RWPE2 (cell line): ENCODE data around the gene ASB11.

Experiments used
- ATAC-seq: fragments of 200-7000 bp; cut with Tn5 transposase; 3 replicates; pipeline ENCODE4 v1.9.1; 2021; ENCODE audit warnings: low read depth
- DNase-seq: peaks from one replicate; pipeline ENCODE4 v3.0.0-alpha.2; 2020; ENCODE audit warnings: low spot score
- H3K27ac ChIP-seq: fragments of 450-650 bp; 2 replicates; pipeline ENCODE4 v1.5.1; 2017; ENCODE audit warnings: mild to moderate bottlenecking; ENCODE audit not compliant: poor library complexity, severe bottlenecking
- H3K27me3 ChIP-seq: fragments of 250-450 bp; sonication (Bioruptor Pico); 2 replicates; pipeline ENCODE4 v1.5.1; 2021; ENCODE audit warnings: mild to moderate bottlenecking, moderate library complexity; ENCODE audit not compliant: insufficient read depth, poor library complexity, severe bottlenecking
- H3K36me3 ChIP-seq: fragments of 250-450 bp; sonication (Bioruptor Pico); 2 replicates; pipeline ENCODE4 v1.5.1; 2020; ENCODE audit warnings: low read depth, mild to moderate bottlenecking, moderate library complexity
- H3K4me1 ChIP-seq: fragments of 250-450 bp; sonication (Bioruptor Pico); 2 replicates; pipeline ENCODE4 v1.5.1; 2021; ENCODE audit warnings: mild to moderate bottlenecking, moderate library complexity; ENCODE audit not compliant: insufficient read depth, poor library complexity, severe bottlenecking
- H3K4me3 ChIP-seq: fragments of 250-450 bp; sonication (Bioruptor Pico); 2 replicates; pipeline ENCODE4 v1.5.1; 2021; ENCODE audit warnings: mild to moderate bottlenecking, moderate library complexity; ENCODE audit not compliant: severe bottlenecking
- H3K9me3 ChIP-seq: fragments of 250-450 bp; sonication (Bioruptor Pico); 2 replicates; pipeline ENCODE4 v1.5.1; 2021; ENCODE audit warnings: mild to moderate bottlenecking, moderate library complexity; ENCODE audit not compliant: severe bottlenecking
- CTCF ChIP-seq: fragments of 450-650 bp; IDR thresholded peaks from one replicate; pipeline ENCODE4 v1.5.1; 2017; ENCODE audit warnings: mild to moderate bottlenecking, moderate library complexity; ENCODE audit not compliant: poor library complexity, severe bottlenecking

The ASB11 gene

GRCh38 chrX:15269618-15270521 lies 45.6 kb downstream of the ASB11 start, which contains the start of gene ASB9:
Gene ASB9 (minus strand): TSS chrX:15270083. CDS start chrX:15269874, 209 bp downstream.
- Histone ChIP-seq H3K27me3 (no peaks in the 10 kb centered on the region), H3K9me3 (no peaks in the 10 kb centered on the region), H3K4me3 (no peak within 1 kb of the TSS), H3K27ac (peak within 1 kb of the TSS; percentile 81), H3K36me3 (no peaks in the 10 kb centered on the region), H3K4me1 (peaks cover 10% of the 10 kb centered on the region)
- no peak for TF ChIP-seq CTCF
- DNase-seq (peak; percentile 77), ATAC-seq (peak; percentile 95)

- Histone ChIP-seq H3K9me3 (no peaks in the 10 kb centered on the region), H3K27me3 (no peaks in the 10 kb centered on the region), H3K36me3 (no peaks in the 10 kb centered on the region), H3K27ac (peak overlapping the region; percentile 81), H3K4me1 (peaks cover 10% of the 10 kb centered on the region), H3K4me3 (no peak overlapping the region)
- no peak for TF ChIP-seq CTCF
- ATAC-seq (peak; percentile 55), DNase-seq (no peak)
Observed at GRCh38 chrX:15269120-15269519, 46.3 kb downstream of the ASB11 start.

- no peaks in the 10 kb centered on the region for H3K36me3 ChIP-seq
- ATAC-seq (no peak), DNase-seq (no peak)
- no peaks in the 10 kb centered on the region for H3K9me3 ChIP-seq
- H3K27me3 ChIP-seq, result no peaks in the 10 kb centered on the region
- no peak overlapping the region for H3K27ac ChIP-seq
- no peaks in the 10 kb centered on the region for H3K4me1 ChIP-seq
- no peak overlapping the region for H3K4me3 ChIP-seq
- no peak for TF ChIP-seq CTCF
Observed at GRCh38 chrX:15254852-15255251, 60.6 kb downstream of the ASB11 start.

- H3K36me3 ChIP-seq, result no peaks in the 10 kb centered on the region
- no peak for TF ChIP-seq CTCF
- H3K27me3 ChIP-seq, result no peaks in the 10 kb centered on the region
- H3K27ac ChIP-seq, result no peak overlapping the region
- no peaks in the 10 kb centered on the region for H3K4me1 ChIP-seq
- H3K9me3 ChIP-seq, result no peaks in the 10 kb centered on the region
- ATAC-seq, result no peak
- no peak overlapping the region for H3K4me3 ChIP-seq
- no peak for DNase-seq
Observed at GRCh38 chrX:15245896-15246295, 69.5 kb downstream of the ASB11 start.

- Histone ChIP-seq H3K36me3 (no peaks in the 10 kb centered on the region), H3K4me1 (no peaks in the 10 kb centered on the region), H3K27ac (no peak overlapping the region), H3K4me3 (no peak overlapping the region), H3K9me3 (no peaks in the 10 kb centered on the region), H3K27me3 (no peaks in the 10 kb centered on the region)
- ATAC-seq, result no peak
- DNase-seq, result no peak
- no peak for TF ChIP-seq CTCF
Observed at GRCh38 chrX:15244421-15244820, 71.0 kb downstream of the ASB11 start.
